Heart left ventricle (tissue), 16 donors: Measurements from ENCODE around the gene ATAD5. TPM values are rescaled to one million over a fixed set of nuclear protein-coding genes. Genes with fewer than 3 reads are reported as not detected.
"Not testable (repeated sequence)": the region's sequence is repeated elsewhere in the genome, so short reads cannot be mapped to it uniquely, and the experiment has no call there.

Experiments used
- ATAC-seq, 4 donors: fragments of 200-7000 bp; cut with Tn5 transposase; one replicate each; pipeline ENCODE4 v1.9.1; 2020 to 2022; ENCODE audit warnings: moderate library complexity in 4 of 4, mild to moderate bottlenecking in 3 of 4, moderate number of reproducible peaks in 1 of 4
- DNase-seq, 5 donors: peaks; one replicate each; pipeline ENCODE4 v3.0.0-alpha.2; 2020
- H3K27ac ChIP-seq, 12 donors: fragments of 200-600 bp; sonication (generic) in 4 of 12; one replicate each; pipeline versions ENCODE4 v1.5.0 to v1.8.0; 2016 to 2022; ENCODE audit warnings: mild to moderate bottlenecking in 2 of 12
- H3K27me3 ChIP-seq, 9 donors: fragments of 200-600 bp; sonication (generic) in 2 of 9; one replicate each; pipeline versions ENCODE4 v1.5.1 to v1.8.0; 2016 to 2022; ENCODE audit warnings: mild to moderate bottlenecking in 3 of 9
- H3K36me3 ChIP-seq, 9 donors: fragments of 200-600 bp; sonication (generic) in 2 of 9; one replicate each; pipeline versions ENCODE4 v1.5.0 to v1.8.0; 2018 to 2022; ENCODE audit warnings: mild to moderate bottlenecking in 2 of 9
- H3K4me1 ChIP-seq, 12 donors: fragments of 200-600 bp; sonication (generic) in 4 of 12; one replicate each; pipeline versions ENCODE4 v1.5.0 to v1.8.0; 2016 to 2022; ENCODE audit warnings: mild to moderate bottlenecking in 3 of 12
- H3K4me3 ChIP-seq, 12 donors: fragments of 200-600 bp; sonication (generic) in 4 of 12; one replicate each; pipeline versions ENCODE4 v1.5.0 to v1.8.0; 2017 to 2022; ENCODE audit warnings: mild to moderate bottlenecking in 9 of 12, moderate library complexity in 4 of 12
- H3K9me3 ChIP-seq, 12 donors: fragments of 200-600 bp; sonication (generic) in 4 of 12; one replicate each; pipeline versions ENCODE4 v1.5.0 to v1.8.0; 2016 to 2022; ENCODE audit warnings: mild to moderate bottlenecking in 1 of 12
- POLR2A ChIP-seq, 2 donors: fragments of 450-650 bp; IDR thresholded peaks; one replicate each; pipeline ENCODE4 v1.6.1; 2017; ENCODE audit warnings: antibody characterized with exemption in 2 of 2, mild to moderate bottlenecking in 2 of 2, moderate library complexity in 2 of 2
- WGBS, 4 donors: extraction: QIAGEN DNeasy Blood & Tissue Kit in 2 of 4; methylation state at CpG; one replicate each; pipeline versions ENCODE4 v1.1.5 to v1.1.7; 2013 to 2018; 5-methylcytosine and 5-hydroxymethylcytosine counted together
- intact Hi-C, 10 donors: fragments of 100-400 bp; cut with DNase I; formaldehyde crosslinking; loops; one replicate each; pipeline versions ENCODE4 v1.11.1 to v1.14.2; 2022
- polyA plus RNA-seq, 2 donors: library from polyadenylated mRNA; stranded (reverse); fragments of 200-250 nt; gene quantifications; one replicate each; pipeline ENCODE4 v1.2.3, GENCODE V29; 2013
- total RNA-seq, 9 donors: library from RNA; depleted of rRNA in 2 of 9; stranded (reverse); fragments of >200 nt in 2 of 9; fragmentation: NEBNext Ultra II Directional in 3 of 9; extraction: Animal tissue kit (Norgen Biotek cat#: 25700) in 3 of 9; gene quantifications; one replicate each; pipeline versions ENCODE4 v1.1.0 to v1.2.4, GENCODE V29; 2016 to 2023
- TF ChIP-seq, protein P1 (sequence below), 12 donors: fragments of 200-600 bp; sonication (generic) in 4 of 12; IDR thresholded peaks; one replicate each; pipeline versions ENCODE4 v1.5.0 to v1.8.0; 2018 to 2022; ENCODE audit warnings: antibody characterized with exemption in 12 of 12, mild to moderate bottlenecking in 5 of 12
- donor health status: ischemic (EF 13 %, LVEDD 7.1; RV severe dilation, severe dysfunction).
- donor health status: healthy with polysubstance abuse.
- donor health status: DM: no; HTN: yes; CAD: no.
- donor health status: DM: no; HTN: no; CAD: no.
- donor health status: ischemic (EF 25% LVEDD 6.9; RV normal size, moderate dysfunction).
- donor health status: ischemic (EF 25% LVEDD 5.7; RV mildly dilated, moderate dysfunction).
- donor health status: healthy.
- donor health status: DM: yes; HTN: yes; CAD: no.
- donor health status: ischemic (EF 35%, LVEDD 5.7; RV mildly dilated, moderate dysfunction).
- donor health status: nonischemic (EF 11% LVEDD 7.7; RV severe dilation, severe dysfunction).
- donor health status: DM: yes; HTN: yes; CAD: no.
- donor health status: PGD.
- donor health status: ischemic (EF 29% LVEDD 5.4; RV normal size, mild dysfunction).
- donor health status: nonischemic (EF 23%, LVEDD 6.1; RV moderate dilation, normal function).

Gene ATAD5
- total and polyA plus RNA-seq, 11 donors: 0.25 to 2.5 (median 0.40) TPM

DNA sequence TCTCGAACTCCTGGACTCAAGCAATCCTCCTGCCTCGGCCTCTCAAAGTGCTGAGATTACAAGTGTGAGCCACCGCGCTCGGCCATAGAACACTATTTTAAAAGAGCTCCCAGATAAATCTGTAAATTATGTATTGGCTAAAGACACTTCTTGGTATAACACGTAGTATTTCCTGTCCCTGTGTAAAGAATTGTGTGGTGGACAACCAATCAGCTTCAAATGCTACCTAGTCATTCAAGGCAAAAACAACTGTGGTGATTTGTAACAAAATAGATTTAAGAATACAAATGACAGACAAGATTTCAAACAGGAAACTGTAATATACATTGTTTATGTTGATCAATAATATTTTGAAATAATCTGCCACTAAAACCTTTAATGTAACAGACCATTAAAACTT is 21.9 kb upstream of the ATAD5 start:
- ATAC-seq (no peak), DNase-seq (no peak)
- WGBS, 4 donors: 93 to 97% (median 95%) methylated on average over 6 of the region's 6 CpGs
- Histone ChIP-seq H3K27ac (peak overlapping the region in 4 of 12 donors; percentile 24 to 94 (median 48)), H3K4me1 (peaks cover 0 to 80% (median 1%) of the 10 kb centered on the region in 12 donors), H3K36me3 (peaks cover 0 to 8% (median 0%) of the 10 kb centered on the region in 9 donors), H3K9me3 (no peaks in the 10 kb centered on the region), H3K4me3 (peak overlapping the region in 1 of 12 donors; percentile 40), H3K27me3 (no peaks in the 10 kb centered on the region)
- intact Hi-C loops: no loop called here
- no peak for TF ChIP-seq POLR2A (IDR thresholded peaks at IDR 0.05)
- TF ChIP-seq, protein P1, sequence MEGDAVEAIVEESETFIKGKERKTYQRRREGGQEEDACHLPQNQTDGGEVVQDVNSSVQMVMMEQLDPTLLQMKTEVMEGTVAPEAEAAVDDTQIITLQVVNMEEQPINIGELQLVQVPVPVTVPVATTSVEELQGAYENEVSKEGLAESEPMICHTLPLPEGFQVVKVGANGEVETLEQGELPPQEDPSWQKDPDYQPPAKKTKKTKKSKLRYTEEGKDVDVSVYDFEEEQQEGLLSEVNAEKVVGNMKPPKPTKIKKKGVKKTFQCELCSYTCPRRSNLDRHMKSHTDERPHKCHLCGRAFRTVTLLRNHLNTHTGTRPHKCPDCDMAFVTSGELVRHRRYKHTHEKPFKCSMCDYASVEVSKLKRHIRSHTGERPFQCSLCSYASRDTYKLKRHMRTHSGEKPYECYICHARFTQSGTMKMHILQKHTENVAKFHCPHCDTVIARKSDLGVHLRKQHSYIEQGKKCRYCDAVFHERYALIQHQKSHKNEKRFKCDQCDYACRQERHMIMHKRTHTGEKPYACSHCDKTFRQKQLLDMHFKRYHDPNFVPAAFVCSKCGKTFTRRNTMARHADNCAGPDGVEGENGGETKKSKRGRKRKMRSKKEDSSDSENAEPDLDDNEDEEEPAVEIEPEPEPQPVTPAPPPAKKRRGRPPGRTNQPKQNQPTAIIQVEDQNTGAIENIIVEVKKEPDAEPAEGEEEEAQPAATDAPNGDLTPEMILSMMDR (IDR thresholded peaks at IDR 0.05): no peak

DNA sequence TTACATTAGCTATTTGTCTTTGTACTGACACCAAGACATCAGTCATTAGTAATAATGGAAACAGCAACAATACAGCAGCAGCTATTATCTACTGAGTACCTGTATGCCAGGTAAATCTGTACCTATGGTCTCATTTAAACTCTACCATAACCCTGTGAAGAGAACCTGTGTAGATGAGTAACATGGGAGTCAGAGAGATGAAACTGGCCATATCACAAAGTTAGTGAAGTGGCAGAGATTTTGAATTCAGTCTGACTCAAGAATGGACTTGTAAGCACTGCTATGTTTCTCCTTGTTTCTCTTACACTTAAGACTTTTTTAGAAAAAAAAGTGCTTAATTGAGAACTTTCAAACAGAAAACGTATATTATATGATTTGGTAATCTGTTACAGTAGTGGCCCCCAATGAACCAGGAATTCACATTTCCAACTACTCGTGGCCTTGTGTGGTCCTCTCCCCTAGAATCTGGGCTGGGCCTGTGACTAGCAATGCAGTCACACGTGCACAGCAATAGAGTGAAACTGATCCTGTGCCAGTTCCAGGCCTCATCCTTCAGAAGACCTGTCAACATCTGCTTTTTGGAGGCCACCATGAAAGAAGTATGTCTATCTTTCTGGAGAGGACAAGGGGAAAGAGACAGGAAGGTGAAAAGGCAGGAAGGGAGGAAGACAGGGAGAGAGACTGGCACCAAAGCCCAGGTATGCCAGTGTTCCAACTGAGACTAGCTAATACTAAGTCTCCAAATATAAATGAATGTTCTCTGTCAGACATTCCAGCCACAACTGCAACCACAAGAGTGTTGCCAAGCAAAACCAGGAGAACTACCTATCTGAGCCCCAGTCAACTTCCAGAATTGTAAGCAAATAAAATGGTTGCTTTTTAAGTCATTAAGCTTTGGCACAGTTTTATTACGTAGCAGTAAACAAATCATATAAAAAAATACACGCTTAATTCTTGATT is 19.3 kb upstream of the ATAD5 start:
- peak overlapping the region in 1 of 12 donors; percentile 73 for H3K27ac ChIP-seq
- H3K4me3 ChIP-seq: no peak overlapping the region
- no peaks in the 10 kb centered on the region for H3K27me3 ChIP-seq
- intact Hi-C loops: no loop called here
- ATAC-seq (peak in 2 of 4 donors; percentile 18 to 47), DNase-seq (no peak)
- H3K9me3 ChIP-seq: no peaks in the 10 kb centered on the region
- no peak for TF ChIP-seq POLR2A (IDR thresholded peaks at IDR 0.05)
- peaks cover 0 to 71% (median 1%) of the 10 kb centered on the region in 12 donors for H3K4me1 ChIP-seq
- peaks cover 0 to 8% (median 0%) of the 10 kb centered on the region in 9 donors for H3K36me3 ChIP-seq
- 64 to 72% (median 68%) methylated on average over 5 of the region's 5 CpGs for WGBS, 4 donors

DNA sequence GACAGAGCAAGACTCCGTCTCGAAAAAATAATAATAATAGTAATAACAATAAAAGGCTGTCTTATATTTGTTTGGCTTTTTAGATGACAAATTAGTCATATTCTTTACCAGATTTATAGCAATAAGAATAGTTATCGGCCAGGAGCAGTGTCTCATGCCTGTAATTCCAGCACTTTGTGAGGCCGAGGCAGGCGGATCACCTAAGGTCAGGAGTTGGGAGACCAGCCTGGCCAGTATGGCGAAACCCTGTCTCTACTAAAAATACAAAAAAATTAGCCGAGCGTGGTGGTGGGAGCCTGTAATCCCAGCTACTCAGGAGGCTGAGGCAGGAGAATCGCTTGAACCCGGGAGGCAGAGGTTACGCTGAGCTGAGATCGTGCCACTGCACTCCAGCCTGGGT is 17.5 kb upstream of the ATAD5 start:
- DNase-seq, H3K4me3 ChIP-seq, ATAC-seq, intact Hi-C loops, H3K36me3 ChIP-seq, H3K27me3 ChIP-seq, H3K9me3 ChIP-seq: not testable (repeated sequence)
- Histone ChIP-seq H3K27ac (peak overlapping the region in 1 of 12 donors; percentile 73), H3K4me1 (peaks cover 0 to 71% (median 1%) of the 10 kb centered on the region in 12 donors)
- WGBS, 4 donors: 90 to 95% (median 94%) methylated on average over 12 of the region's 12 CpGs

DNA sequence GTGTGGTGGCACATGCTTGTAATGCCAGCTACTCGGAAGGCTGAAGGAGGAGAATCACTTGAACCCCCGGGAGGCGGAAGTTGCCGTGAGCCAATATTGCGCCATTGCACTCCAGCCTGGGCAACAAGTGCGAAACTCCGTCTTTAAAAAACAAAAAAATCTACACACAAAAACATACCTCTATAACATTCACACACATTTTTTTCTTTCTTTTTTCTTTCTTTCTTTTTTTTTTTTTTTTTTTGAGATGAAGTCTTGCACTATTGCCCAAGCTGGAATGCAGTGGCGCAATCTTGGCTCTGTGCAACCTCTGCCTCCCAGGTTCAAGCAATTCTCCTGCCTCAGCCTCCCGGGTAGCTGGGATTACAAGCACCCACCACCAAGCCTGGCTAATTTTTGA is 16.9 kb upstream of the ATAD5 start:
- H3K4me3 ChIP-seq, intact Hi-C loops, H3K9me3 ChIP-seq, DNase-seq, H3K27me3 ChIP-seq, ATAC-seq, H3K36me3 ChIP-seq: not testable (repeated sequence)
- H3K4me1 ChIP-seq: peaks cover 0 to 71% (median 1%) of the 10 kb centered on the region in 12 donors
- H3K27ac ChIP-seq: peak overlapping the region in 1 of 12 donors; percentile 73
- WGBS, 4 donors: 91 to 94% (median 92%) methylated on average over 9 of the region's 9 CpGs

DNA sequence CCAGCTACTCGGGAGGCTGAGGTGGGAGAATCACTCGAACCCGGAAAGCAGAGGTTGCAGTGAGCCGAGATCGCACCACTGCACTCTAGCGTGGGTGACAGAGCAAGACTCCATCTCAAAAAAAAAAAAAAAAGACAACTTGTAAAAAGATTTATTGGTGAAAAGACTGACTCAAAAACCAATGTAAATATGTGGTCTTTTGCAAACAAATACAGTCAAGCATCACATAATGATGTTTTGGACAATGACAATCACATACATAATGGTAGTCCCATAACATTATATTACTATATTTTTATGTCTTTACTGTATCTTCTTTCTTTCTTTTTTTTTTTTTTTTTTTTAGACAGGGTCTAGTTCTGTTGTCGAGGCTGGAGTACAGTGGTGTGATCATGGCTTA is 15.6 kb upstream of the ATAD5 start:
- Histone ChIP-seq H3K36me3 (no peaks in the 10 kb centered on the region), H3K9me3 (no peaks in the 10 kb centered on the region), H3K4me1 (peaks cover 0 to 75% (median 3%) of the 10 kb centered on the region in 12 donors), H3K27me3 (no peaks in the 10 kb centered on the region), H3K27ac (no peak overlapping the region), H3K4me3 (no peak overlapping the region)
- intact Hi-C loops: no loop called here
- WGBS, 4 donors: 94 to 99% (median 97%) methylated on average over 7 of the region's 7 CpGs
- TF ChIP-seq, protein P1 (IDR thresholded peaks at IDR 0.05): no peak
- TF ChIP-seq POLR2A (IDR thresholded peaks at IDR 0.05): no peak
- DNase-seq (no peak), ATAC-seq (no peak)
